ENCODE results near the gene SLC8A1. TPM values are rescaled to one million over a fixed set of nuclear protein-coding genes. Genes with fewer than 3 reads are reported as not detected.
A peak's percentile ranks its signal among the peaks of the same experiment; 100 is the strongest.

The SLC8A1 gene
- total RNA-seq, 1 donor from 2014 or later = 5.7 TPM

DNA sequence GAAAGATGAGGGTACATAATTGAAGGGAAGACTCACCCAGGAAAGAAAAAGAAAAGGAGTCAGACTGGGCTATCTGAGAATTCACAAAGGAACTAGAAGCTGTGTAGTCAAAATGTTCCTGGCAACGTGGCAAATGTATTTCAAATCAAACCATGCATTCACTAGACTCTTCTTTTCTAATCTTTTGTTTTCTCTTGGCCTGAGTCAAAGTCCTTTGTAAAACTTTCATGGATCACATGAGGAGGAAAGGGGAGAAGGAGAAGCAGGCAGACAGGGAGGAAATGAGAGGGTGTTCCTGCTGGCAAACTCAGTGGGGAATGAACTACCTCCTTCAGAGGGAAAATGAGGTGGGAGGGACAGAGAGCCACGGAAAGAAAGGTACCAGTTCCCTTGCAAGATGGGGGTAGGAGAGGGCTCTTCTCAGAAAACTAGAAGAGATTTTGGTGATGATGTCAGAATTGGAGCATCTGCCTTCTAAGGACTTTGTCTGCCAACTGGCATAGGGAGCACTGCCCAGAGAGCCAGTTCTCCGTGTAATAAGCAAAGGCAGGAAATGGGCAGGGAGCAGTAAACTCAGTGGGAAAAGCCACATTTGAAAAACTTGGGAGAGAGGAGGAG, 51.4 kb downstream of the SLC8A1 start:
- TF ChIP-seq, protein P1, sequence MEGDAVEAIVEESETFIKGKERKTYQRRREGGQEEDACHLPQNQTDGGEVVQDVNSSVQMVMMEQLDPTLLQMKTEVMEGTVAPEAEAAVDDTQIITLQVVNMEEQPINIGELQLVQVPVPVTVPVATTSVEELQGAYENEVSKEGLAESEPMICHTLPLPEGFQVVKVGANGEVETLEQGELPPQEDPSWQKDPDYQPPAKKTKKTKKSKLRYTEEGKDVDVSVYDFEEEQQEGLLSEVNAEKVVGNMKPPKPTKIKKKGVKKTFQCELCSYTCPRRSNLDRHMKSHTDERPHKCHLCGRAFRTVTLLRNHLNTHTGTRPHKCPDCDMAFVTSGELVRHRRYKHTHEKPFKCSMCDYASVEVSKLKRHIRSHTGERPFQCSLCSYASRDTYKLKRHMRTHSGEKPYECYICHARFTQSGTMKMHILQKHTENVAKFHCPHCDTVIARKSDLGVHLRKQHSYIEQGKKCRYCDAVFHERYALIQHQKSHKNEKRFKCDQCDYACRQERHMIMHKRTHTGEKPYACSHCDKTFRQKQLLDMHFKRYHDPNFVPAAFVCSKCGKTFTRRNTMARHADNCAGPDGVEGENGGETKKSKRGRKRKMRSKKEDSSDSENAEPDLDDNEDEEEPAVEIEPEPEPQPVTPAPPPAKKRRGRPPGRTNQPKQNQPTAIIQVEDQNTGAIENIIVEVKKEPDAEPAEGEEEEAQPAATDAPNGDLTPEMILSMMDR (IDR thresholded peaks at IDR 0.05; ENCODE audit: unreplicated experiment) = no peak
- Mint-ChIP-seq H3K36me3 (ENCODE audit: insufficient read depth) (no peaks in the 10 kb centered on the region), H3K4me3 (ENCODE audit: low read depth) (no peak overlapping the region), H3K9me3 (ENCODE audit: low read depth) (peaks cover 3% of the 10 kb centered on the region), H3K27me3 (no peaks in the 10 kb centered on the region), H3K4me1 (ENCODE audit: low read depth) (no peaks in the 10 kb centered on the region), H3K27ac (no peak overlapping the region)
- DNase-seq (ENCODE audit: low spot score, unreplicated experiment) = no peak

DNA sequence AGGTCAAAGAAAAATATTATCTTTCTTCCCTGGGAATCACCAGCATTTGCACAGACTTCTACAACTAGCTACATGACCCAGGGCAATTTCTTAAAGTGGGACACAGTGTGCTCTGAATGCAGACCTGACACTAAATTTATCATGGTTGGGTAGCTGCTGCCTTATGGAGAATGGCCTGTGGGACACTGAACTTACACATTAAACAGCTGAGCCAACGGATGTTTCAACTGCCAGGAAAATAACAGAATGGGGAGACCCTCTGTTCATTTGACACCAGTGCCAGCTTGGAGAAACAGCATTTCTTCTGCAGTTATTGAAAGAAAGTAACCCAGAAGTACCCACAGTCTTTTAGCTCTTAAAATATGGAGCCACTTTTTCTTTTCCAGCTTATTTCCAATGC, 54.1 kb downstream of the SLC8A1 start:
- H3K27ac Mint-ChIP-seq = no peak overlapping the region
- DNase-seq (ENCODE audit: low spot score, unreplicated experiment) = no peak
- H3K4me1 Mint-ChIP-seq (ENCODE audit: low read depth) = no peaks in the 10 kb centered on the region
- H3K9me3 Mint-ChIP-seq (ENCODE audit: low read depth) = peaks cover 3% of the 10 kb centered on the region
- TF ChIP-seq, protein P1 (IDR thresholded peaks at IDR 0.05; ENCODE audit: unreplicated experiment) = no peak
- no peak overlapping the region for H3K4me3 Mint-ChIP-seq (ENCODE audit: low read depth)
- no peaks in the 10 kb centered on the region for H3K27me3 Mint-ChIP-seq
- H3K36me3 Mint-ChIP-seq (ENCODE audit: insufficient read depth) = no peaks in the 10 kb centered on the region

DNA sequence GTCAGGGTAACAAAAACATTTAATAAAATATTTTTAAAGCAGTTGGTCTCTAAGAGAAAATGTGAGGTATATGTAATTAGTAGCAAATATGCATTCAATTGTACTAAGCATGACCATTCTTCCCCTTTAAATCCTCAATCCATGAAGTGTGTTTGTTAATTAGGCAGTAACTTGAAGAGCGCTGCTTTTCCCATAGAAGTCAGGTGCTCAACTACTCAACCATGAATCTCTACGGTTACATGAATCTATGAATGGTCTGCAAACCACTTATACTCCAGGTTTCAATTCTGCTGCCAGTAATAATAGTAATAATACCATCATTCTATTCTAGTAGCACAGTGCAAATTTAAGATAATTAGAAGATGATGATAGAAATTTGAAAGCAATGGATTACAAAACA, 55.8 kb downstream of the SLC8A1 start:
- TF ChIP-seq, protein P1 (IDR thresholded peaks at IDR 0.05; ENCODE audit: unreplicated experiment) = no peak
- Mint-ChIP-seq H3K36me3 (ENCODE audit: insufficient read depth) (no peaks in the 10 kb centered on the region), H3K4me1 (ENCODE audit: low read depth) (no peaks in the 10 kb centered on the region), H3K9me3 (ENCODE audit: low read depth) (peaks cover 3% of the 10 kb centered on the region), H3K27ac (no peak overlapping the region), H3K27me3 (no peaks in the 10 kb centered on the region), H3K4me3 (ENCODE audit: low read depth) (no peak overlapping the region)
- DNase-seq (ENCODE audit: low spot score, unreplicated experiment) = no peak

DNA sequence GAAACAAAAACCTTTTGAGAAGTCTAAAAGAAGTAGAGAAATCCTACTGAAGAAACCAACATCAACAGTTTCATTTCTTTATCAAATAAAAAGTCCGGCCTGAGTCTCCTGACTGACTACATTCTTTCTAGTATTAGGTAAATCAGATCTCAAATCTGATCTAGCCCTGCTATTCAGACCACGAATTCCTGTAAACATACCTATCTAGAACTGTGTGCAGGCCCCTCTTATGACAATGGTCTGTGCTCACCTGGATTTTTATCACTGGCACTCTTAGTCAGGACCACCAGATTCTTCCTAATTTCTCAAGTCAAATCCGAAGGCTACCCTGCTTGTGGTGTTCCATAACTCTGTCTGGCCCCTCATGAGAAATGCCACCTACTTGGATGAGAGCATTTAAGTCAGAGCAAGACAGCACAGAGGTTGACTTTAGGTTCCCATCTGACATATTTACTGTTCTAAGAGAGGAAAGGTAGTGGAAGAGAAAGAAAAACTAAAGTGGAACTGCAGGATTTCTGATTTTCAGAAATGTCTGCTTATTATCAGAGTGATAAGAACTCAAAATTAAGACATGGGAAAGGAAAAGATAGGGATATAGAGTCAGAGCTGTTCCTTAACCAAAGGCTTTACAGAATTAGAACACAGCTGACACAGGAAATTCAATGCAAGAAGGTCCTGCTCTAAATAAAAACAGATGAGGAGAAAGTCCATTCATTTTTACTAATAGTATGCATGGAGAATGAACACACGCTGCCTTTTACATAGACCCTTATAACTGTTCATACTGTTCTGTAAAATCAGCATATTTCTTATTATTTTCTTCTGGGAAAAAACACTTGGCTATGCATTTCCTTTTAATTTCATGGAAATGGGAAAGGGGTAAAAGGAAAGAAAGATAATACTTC, 56.5 kb downstream of the SLC8A1 start:
- Mint-ChIP-seq H3K27me3 (no peaks in the 10 kb centered on the region), H3K36me3 (ENCODE audit: insufficient read depth) (no peaks in the 10 kb centered on the region), H3K4me1 (ENCODE audit: low read depth) (no peaks in the 10 kb centered on the region), H3K27ac (peak overlapping the region; percentile 2), H3K9me3 (ENCODE audit: low read depth) (peaks cover 3% of the 10 kb centered on the region), H3K4me3 (ENCODE audit: low read depth) (no peak overlapping the region)
- DNase-seq (ENCODE audit: low spot score, unreplicated experiment) = no peak
- TF ChIP-seq, protein P1 (IDR thresholded peaks at IDR 0.05; ENCODE audit: unreplicated experiment) = no peak

DNA sequence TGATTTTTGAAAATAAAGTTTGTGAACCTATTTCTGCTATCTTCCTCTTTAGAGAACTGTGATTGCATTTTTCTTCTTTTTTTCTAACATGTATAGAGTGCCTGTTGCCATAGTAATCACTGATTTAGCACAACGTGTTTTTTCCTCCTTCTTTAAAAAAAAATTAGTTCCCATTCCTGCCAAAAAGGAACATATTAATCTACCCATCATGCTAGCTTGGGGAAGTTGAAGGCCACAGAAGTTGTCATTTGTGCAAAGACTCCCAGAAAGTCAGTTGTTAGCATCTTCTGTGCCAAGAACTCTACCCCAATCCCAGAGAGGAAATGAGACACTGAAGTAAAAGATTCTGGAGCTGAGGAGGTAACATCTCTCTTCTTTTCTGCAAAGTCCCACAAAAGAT, 57.3 kb downstream of the SLC8A1 start:
- Mint-ChIP-seq H3K4me3 (ENCODE audit: low read depth) (no peak overlapping the region), H3K27me3 (no peaks in the 10 kb centered on the region), H3K27ac (no peak overlapping the region), H3K4me1 (ENCODE audit: low read depth) (no peaks in the 10 kb centered on the region), H3K36me3 (ENCODE audit: insufficient read depth) (no peaks in the 10 kb centered on the region), H3K9me3 (ENCODE audit: low read depth) (no peaks in the 10 kb centered on the region)
- TF ChIP-seq, protein P1 (IDR thresholded peaks at IDR 0.05; ENCODE audit: unreplicated experiment) = no peak
- no peak for DNase-seq (ENCODE audit: low spot score, unreplicated experiment)

Data from progenitor cell of endocrine pancreas (in vitro differentiated cells).